BJ (cell line): Measurements from ENCODE around the gene CCDC150. TPM values are rescaled to one million over a fixed set of nuclear protein-coding genes. Genes with fewer than 3 reads are reported as not detected.
A peak's percentile ranks its signal among the peaks of the same experiment; 100 is the strongest.

Source experiments
- CTCF ChIA-PET: fragments of 350-600 bp; formaldehyde crosslinking; extraction: SDS; loops from one replicate; lab custom pipeline; 2021; ENCODE audit warnings: antibody characterized with exemption, inconsistent platforms; lab: Yijun Ruan, JAX
- POLR2A ChIA-PET: fragments of 300-600 bp; sonication (Branson Sonifier 250); formaldehyde crosslinking; extraction: SDS; loops from one replicate; lab custom pipeline; 2021; ENCODE audit warnings: antibody characterized with exemption; lab: Charles Lee
- DNase-seq: peaks from one replicate; pipeline ENCODE4 v3.0.0-alpha.2; 2011; ENCODE audit warnings: low read depth
- H3K27me3 ChIP-seq: 2 replicates; pipeline ENCODE4 v1.6.0; 2011; ENCODE audit warnings: low read length; ENCODE audit not compliant: control insufficient read depth, insufficient read depth
- H3K36me3 ChIP-seq: 2 replicates; pipeline ENCODE4 v1.5.1; 2011; ENCODE audit warnings: low read length; ENCODE audit not compliant: control insufficient read depth, insufficient read depth
- H3K4me3 ChIP-seq: 2 replicates; pipeline ENCODE4 v1.5.1; 2011; ENCODE audit warnings: low read depth, mild to moderate bottlenecking, control low read depth, low read length
- polyA plus RNA-seq: library from polyadenylated mRNA; depleted of rRNA; stranded (reverse); fragments of >200 nt; gene quantifications from 2 replicates; pipeline ENCODE4 v1.2.3, GENCODE V29; 2011
- TF ChIP-seq, protein P1 (sequence below): IDR thresholded peaks from 2 replicates; pipeline ENCODE4 v1.5.1; 2011; ENCODE audit warnings: low read depth, mild to moderate bottlenecking, control low read depth, inconsistent platforms, low read length, moderate library complexity; ENCODE audit not compliant: insufficient read depth

CCDC150 gene
- polyA plus RNA-seq, 1 experiment, result 0.96 TPM

DNA sequence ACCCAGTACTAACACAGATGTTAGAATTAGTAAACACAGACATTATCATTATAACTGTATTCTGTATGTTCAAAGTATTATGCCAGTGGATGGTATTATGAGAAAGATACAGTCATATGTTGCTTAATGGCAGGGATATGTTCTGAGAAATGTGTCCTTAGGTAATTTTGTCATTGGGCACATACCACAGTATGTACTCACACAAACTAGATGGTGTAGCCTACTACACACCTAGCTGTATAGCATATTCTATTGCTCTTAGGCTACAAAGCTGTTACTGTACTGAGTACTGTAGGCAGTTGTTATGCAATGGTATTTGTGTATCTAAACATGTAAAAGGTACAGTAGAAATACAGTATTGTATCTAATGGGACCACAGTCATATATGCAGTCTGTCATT, 106.2 kb downstream of the CCDC150 start:
- no peak for DNase-seq
- TF ChIP-seq, protein P1, sequence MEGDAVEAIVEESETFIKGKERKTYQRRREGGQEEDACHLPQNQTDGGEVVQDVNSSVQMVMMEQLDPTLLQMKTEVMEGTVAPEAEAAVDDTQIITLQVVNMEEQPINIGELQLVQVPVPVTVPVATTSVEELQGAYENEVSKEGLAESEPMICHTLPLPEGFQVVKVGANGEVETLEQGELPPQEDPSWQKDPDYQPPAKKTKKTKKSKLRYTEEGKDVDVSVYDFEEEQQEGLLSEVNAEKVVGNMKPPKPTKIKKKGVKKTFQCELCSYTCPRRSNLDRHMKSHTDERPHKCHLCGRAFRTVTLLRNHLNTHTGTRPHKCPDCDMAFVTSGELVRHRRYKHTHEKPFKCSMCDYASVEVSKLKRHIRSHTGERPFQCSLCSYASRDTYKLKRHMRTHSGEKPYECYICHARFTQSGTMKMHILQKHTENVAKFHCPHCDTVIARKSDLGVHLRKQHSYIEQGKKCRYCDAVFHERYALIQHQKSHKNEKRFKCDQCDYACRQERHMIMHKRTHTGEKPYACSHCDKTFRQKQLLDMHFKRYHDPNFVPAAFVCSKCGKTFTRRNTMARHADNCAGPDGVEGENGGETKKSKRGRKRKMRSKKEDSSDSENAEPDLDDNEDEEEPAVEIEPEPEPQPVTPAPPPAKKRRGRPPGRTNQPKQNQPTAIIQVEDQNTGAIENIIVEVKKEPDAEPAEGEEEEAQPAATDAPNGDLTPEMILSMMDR, result no peak
- Histone ChIP-seq H3K27me3 (no peaks in the 10 kb centered on the region), H3K4me3 (no peak overlapping the region), H3K36me3 (no peaks in the 10 kb centered on the region)
- POLR2A ChIA-PET, result no interaction called here
- CTCF ChIA-PET, result interaction anchor here (1.5 kb wide), 1 partner anchor 313 kb away, joined by 3 read pairs; no protein-coding TSS in a partner anchor

DNA sequence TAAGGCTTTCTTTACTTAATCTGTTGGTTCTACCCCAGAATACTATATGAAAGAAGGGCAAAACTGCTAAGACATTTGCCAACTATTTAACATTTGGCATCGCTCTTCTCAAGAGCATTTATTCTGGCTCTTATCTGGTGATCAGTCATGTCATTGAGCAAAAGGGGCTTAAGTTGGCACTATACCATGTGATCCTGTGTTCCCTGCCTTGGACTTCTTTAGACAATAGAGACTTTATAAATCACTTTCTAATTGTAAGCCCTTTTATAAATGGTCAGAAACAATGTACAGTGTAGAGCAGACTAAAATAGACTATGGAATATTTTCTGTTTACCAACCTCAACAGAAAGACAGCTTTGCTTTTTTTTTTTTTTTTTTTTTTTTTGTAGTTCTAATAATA, 107.9 kb downstream of the CCDC150 start:
- TF ChIP-seq, protein P1, result no peak
- Histone ChIP-seq H3K4me3 (no peak overlapping the region), H3K36me3 (no peaks in the 10 kb centered on the region), H3K27me3 (no peaks in the 10 kb centered on the region)
- ChIA-PET CTCF (no interaction called here), POLR2A (no interaction called here)
- no peak for DNase-seq

DNA sequence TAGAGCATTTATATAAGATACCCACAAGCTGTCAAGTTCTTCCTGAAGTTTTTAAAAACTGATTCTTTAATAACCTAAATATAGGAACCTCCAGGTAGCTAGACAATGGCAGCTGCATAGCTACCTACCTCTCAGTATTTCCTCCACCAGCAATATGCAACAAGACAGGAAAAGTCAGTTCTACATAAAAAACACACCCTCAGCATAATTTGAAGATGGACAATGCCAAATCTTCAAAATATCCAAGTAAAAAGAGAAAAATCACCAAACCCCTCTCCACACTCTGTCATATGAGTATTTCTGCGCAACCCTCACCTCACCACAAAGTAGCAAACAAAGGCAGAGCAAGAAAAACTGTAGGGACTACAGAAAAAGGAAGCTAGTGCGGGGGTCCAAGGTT, 108.6 kb downstream of the CCDC150 start:
- CTCF ChIA-PET, result interaction anchor here (0.7 to 1.2 kb wide), 4 partner anchors 12 to 176 kb away, joined by 3 to 4 read pairs (median 4); no protein-coding TSS in a partner anchor
- no peak overlapping the region for H3K4me3 ChIP-seq

DNA sequence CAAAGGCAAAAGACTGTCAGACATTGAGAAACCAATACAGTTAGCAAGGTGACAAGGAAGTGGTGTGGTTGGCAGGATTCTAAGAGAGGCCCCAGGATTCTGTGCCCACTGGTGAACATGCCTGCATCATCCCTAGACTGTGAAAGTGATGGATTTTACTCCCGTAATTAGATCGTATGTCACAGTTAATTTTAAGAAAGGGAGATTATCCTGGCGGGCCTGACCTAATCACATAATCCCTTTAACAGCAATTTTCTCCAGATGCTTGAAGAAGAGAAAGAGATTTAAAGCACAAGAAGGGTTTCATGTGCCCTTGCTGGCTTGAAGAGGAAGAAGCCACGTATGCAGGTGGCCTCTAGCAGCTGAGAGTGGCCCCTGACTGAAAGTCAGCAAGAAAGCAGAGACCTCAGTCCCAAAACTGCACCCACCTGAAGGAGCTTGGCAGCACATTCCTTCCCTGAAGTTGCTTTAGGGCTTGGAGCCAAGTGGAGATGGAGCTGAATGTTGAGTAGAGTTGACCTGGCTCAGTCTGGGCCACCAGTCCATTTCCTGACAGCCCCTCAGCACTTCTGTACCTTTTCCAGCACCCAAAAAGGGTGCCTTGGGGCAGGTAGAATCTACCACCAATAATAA, 110.9 kb downstream of the CCDC150 start:
- ChIA-PET CTCF (interaction anchor here (0.6 to 1.8 kb wide), 20 partner anchors 9 to 654 kb away, joined by 3 to 13 read pairs (median 4); partner anchors contain the start of gene GTF3C3), POLR2A (no interaction called here)
- H3K27me3 ChIP-seq, result no peaks in the 10 kb centered on the region
- TF ChIP-seq, protein P1, result no peak
- DNase-seq, result no peak
- H3K4me3 ChIP-seq, result no peak overlapping the region
- no peaks in the 10 kb centered on the region for H3K36me3 ChIP-seq

More for the DNA sequence above, 108.6 kb downstream of the CCDC150 start:
- no peak for DNase-seq
- no peaks in the 10 kb centered on the region for H3K36me3 ChIP-seq
- POLR2A ChIA-PET, result no interaction called here
- H3K27me3 ChIP-seq, result no peaks in the 10 kb centered on the region
- TF ChIP-seq, protein P1, result no peak

DNA sequence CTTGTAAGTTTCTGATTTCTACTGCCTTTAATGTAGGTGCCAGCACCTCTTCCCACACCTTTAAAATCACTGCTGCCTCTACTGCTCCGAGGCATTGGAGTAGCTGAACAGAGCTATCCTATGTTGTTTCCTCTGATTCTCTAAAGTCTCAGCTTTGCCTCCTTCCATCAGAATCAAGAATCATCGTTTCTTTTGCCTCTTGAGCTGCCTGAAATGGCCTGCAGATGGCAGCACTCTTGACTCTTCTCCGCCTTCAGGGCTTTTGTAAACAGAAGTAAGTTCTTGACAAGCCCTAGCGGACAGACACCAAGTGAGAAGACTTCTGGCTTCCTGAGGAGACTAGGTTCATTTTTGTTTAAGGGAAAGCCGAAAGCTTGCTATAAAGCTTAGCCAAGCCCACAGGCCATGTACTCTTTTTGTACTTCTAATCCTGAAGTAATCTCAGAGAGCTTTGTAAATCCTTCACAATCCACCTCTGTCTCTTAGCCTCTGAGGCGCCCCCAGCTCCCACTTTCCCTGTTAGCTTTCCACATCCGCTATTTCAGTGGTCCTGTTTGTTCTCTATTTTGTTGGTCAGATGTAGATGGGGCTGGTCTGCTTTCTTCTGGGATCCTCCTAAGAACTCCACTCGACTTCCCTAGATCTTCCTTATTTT, 111.6 kb downstream of the CCDC150 start:
- TF ChIP-seq, protein P1, result peak; percentile 84
- peak; percentile 4 for DNase-seq
- POLR2A ChIA-PET, result no interaction called here
- H3K4me3 ChIP-seq, result no peak overlapping the region
- H3K36me3 ChIP-seq, result no peaks in the 10 kb centered on the region
- CTCF ChIA-PET, result interaction anchor here (0.6 to 1.8 kb wide), 23 partner anchors 8 to 654 kb away, joined by 3 to 13 read pairs (median 4); partner anchors contain the start of gene GTF3C3
- H3K27me3 ChIP-seq, result no peaks in the 10 kb centered on the region
